ENCODE results near the gene TRPM8.

- TF ChIP-seq CTCF (IDR thresholded peaks at IDR 0.05) (no peak), POLR2AphosphoS5 (IDR thresholded peaks at IDR 0.05) (no peak)
Observed at GRCh38 chr2:234022424-234022823, 105.3 kb downstream of the TRPM8 start.

All from prostate gland (tissue), 2 donors.